GM18861 (cell line): Measurements from ENCODE around the gene GPATCH2.
A peak's percentile ranks its signal among the peaks of the same experiment; 100 is the strongest.

Source experiments
- ATAC-seq: cut with Tn5 transposase; IDR thresholded peaks from one replicate; pipeline ENCODE4 v1.9.1; 2021; ENCODE audit not compliant: unreplicated experiment

Gene GPATCH2

DNA sequence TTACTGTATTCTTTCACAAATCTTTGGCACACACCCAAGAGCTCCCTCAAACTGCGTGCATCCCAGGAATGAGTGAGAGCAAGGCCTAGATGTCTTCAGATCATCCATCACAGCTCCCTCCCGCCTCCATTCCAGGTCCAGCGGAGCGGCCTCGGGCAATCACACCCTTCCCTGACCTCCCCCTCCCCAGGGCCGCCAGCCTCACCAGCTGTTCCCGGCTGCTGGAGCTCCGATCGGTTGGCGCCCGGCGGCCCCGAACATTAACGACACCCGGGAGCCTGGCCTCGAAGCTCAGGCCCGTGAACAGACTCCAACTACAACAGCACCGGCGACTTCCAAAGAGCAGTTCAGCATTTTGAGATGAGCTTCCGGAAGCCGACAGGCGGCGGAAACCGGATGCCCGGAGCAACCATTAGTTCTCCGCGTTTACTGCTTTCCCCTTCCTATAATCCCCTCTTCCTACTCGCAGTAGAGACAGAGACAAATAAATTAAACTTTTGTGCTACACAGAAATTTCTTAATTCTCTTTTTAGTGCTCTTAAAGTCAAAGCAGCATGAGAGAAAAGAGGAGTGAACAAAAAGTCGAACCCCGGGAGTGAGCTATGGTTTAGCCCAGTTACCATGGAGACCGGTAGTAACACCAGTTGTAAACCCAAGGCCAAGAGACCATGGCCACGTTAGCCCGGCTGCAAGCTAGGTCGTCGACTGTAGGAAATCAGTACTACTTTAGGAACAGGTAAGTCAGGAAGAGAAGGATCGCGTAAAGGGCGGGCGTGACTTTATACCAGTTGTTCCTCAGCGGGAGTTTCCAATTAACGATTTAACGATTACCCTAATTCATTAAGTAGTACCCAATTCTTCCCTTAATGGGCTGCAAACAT, at the start of gene GPATCH2, which contains the start of gene SPATA17:
TSS of gene GPATCH2 (minus strand) at position 380 of the 881 bp plus-strand sequence. CDS start at position 261, 119 bp downstream.
TSS of gene SPATA17 (plus strand) at position 634 of the 881 bp plus-strand sequence. CDS start at position 669, 35 bp downstream.
- ATAC-seq, result peak; percentile 94

DNA sequence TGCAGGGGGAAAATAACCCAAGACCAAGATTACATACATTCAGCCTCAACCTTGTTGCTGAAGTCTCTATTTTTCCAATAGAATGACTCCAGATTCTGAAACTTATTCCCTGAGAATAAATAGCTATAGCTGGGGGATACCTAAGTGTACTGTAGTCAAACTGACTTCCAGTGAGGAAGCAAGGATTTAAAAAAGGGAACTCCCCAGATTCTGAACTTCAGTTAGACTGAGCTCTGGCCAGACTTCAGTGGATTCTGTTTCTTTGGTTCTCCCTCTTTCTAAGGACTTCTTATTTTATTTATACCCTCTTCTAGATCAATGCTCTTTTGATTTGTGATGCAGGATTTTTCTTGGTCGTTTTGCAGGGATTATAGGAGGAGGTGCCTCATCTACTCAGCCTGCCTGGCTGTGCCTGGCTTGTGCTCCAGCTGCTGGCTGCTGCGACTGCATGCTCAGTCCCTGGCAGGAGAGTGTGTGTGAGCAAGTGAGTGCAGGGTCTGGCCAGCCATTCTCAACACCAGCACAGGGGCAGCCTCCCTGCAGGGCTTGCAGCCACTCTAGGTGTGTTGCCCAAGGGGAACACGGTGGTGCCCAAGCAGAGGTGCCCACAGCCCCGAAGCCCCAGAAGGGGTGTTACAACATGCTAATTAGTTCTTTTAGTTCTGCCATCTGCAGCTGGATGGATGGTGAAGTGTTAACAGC, 43.3 kb upstream of the GPATCH2 start:
- no peak for ATAC-seq

- ATAC-seq, result no peak
These were observed 42.5 kb upstream of the GPATCH2 start for GRCh38 chr1:217673387-217673786.

- ATAC-seq, result no peak
These were observed 37.6 kb upstream of the GPATCH2 start for GRCh38 chr1:217668351-217668940.

GRCh38 chr1:217661407-217661806, 30.5 kb upstream of the GPATCH2 start:
- ATAC-seq, result no peak

DNA sequence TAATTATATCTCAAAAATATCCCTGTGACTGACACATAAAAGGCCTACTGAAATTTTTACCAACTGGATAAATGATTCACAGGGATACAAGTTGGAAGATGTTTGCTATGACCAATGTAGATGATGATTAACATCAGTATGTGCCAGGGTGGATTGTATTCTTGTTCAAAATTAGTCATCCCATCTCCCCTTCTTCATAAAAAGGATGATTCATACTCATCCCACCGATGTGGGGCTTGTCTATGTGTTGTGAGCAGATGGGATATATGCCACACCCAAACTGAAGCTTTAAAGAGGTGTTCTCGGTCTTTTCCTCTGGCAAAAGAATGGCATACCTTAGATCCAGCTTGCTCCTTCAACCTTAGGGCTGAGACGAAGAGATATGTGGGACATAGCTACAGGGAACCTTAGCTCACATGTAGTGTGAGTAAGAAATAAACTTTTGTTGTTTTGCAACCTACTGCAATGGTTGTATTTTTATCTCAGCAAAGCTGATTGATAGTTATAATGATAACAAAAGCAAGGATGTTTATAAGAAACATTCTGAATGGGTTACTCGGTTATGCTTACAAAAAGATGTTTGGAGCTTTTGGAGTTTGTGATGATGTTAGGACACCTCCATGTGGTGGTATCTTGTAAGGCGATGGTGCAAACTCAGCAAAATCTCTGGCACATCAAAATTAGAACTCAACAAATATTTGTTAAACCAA, 29.6 kb upstream of the GPATCH2 start:
- ATAC-seq, result peak; percentile 73

DNA sequence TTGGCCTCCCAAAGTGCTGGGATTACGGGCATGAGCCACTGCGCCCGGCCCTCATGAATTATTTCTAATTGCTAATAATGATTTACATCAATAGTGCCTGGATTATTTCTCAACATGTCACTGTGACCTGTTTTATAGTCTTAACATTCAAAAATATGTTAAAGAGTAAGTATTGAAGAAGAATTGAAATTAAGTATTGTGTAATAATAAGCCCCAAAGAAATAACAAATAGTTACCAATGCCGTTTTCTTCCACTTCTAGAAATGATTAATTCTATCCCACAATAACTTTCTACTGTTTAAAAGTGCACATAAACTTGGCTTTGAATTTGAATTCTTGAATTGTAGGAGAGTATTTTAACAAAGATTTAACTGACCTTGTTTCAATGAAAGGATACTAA, 19.8 kb upstream of the GPATCH2 start:
- no peak for ATAC-seq

DNA sequence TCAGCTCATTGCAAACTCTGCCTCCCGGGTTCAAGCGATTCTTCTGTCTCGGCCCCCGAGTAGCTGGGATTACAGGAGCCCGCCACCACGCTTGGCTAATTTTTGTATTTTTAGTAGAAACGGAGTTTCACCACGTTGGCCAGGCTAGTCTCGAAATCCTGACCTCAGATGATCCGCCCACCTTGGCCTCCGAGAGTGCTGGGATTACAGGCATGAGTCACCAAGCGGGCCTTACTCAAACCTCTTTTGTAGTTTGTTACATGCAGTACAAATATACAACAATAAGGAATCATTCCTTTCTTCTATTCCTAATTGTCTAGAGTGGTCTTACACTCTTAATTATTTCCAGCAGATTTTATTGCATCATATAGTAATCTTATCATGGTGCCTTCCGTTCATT, 16.9 kb upstream of the GPATCH2 start:
- ATAC-seq, result no peak

GRCh38 chr1:217642455-217642854, 11.6 kb upstream of the GPATCH2 start:
- no peak for ATAC-seq

DNA sequence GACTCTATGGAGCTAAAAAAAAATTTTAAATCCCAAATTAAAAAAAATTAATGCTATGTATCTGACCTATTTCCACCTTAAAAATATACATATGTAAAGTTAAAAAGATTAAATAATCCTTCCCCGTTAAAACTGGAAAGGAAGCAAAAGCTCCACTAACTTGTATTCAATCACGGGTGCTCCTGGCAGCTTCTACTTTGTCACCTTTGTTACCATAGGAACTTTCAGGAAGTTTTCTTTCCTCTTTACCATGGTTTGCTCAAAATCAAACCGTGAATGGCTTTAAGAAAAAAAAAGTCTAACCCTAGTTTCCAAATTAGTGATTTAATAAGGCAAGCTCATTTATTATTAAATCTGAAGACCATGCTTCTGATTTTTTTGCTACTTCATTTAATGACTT, 3.5 kb downstream of the GPATCH2 start:
- no peak for ATAC-seq

DNA sequence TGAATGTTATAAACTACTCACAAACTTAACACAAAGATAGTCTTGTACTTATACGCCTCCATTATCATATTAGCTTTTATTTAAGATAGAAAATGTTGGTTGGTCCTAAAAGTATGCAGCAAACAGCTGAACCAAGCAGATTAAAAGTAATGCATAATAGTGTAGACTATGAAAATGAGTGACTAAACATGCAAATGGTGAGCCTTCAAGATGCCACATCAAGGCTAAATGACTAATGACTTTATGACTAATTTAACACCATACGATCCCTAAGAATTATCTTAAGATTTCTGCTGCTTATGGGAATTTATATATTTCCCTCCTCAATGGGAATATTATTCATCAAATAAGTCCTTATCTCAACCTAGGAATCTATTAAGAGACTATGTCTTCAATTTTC, 4.6 kb downstream of the GPATCH2 start:
- no peak for ATAC-seq

GRCh38 chr1:217622042-217622441, 8.8 kb downstream of the GPATCH2 start:
- ATAC-seq, result peak; percentile 29

DNA sequence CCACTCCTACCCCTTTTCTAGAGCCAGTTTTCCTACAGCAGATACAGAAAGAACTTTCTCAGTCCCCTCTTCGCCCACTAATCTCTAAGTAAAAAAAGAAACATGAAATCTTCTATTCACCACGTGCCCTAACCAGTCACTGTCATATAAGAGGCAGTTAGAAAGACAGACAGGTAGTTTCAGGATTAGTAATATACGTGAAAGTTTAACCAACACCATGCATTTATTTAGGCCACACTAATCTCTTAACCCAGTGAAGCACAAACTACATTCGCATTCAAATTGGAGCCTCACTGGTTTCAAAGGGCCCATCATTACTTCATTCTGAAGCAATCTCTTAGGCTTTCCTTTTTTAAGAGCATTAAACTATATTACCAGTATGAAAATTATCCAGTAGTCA, 10.1 kb downstream of the GPATCH2 start:
- peak; percentile 100 for ATAC-seq

- ATAC-seq, result no peak
These were observed 13.8 kb downstream of the GPATCH2 start for GRCh38 chr1:217617126-217617525.

DNA sequence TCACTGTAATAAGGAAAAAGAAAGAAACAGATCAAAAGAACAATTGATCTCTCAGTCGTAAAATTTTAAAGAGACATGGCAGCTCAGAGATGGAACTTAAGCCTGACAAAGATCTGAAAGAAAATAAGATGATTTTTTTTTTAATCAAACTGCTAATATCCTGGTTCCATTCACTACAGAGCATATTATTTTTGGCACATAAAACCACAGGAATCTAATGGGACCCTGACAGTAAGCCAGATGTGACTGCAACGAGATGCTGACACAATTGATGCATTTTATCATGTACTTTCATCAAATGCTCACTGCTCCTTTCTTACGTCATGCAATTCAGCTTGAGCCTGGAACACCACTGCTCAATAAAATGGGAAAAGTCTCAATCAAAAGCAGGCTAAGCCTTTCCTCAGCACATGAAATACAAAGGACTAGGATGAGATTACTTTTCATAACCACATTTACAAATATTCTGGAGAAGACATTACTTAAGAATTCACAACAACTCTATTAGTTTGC, 16.6 kb downstream of the GPATCH2 start:
- ATAC-seq, result no peak

DNA sequence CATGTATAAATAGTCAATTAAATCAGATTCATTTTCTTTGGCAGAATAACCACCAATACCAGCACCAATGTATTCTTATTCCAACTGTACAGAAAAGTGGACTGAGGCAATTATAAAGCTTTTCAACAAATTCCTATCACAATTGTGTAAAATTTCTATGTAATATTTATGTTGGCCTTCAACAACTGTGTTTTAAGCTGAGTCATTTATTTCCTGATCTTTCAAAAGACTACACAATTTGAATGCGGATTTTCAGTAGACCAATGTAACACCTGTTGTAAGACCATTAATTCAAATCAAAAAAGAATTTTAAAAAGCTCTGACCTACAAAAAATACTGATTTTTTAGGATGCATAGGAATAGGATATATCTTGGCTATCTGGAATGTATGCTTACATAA, 25.5 kb downstream of the GPATCH2 start:
- no peak for ATAC-seq

- ATAC-seq, result no peak
These were observed 28.5 kb downstream of the GPATCH2 start for GRCh38 chr1:217602380-217602779.

DNA sequence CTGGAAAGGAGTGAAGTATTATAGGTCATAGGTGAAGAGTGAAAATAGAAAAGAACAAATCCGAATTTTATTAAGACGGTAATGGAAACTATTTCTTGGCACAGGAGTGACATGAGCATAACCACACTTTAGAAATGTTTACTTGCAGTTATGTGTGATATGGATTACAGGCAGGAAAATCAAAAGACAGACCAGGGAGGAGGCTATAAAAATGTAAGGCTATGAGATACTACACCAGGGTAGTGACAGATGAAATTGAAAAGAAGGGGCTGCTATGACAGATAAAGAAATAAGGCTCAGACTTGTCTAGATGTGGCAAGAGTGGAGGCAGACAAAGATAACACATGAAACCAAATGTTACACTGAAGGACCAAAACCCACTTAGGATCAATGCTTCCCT, 31.7 kb downstream of the GPATCH2 start:
- no peak for ATAC-seq

GRCh38 chr1:217590598-217590997, 40.3 kb downstream of the GPATCH2 start:
- ATAC-seq, result no peak

DNA sequence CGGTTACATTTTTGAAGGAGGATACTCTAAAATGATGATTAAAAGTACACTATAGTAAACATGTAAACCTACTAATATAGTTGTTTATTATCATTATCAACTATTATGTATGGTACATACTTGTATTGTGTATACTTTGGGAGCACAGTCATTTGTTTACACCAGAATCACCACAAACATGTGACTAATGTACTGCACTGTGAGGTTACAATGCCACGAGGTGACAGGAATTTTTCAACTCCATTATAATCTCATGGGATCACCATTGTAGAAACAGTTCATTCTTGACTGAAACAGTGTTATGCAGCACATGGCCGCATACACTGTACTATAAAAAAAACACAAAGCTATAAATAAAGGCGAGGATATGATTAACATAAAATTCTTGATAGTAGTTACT, 44.3 kb downstream of the GPATCH2 start:
- ATAC-seq, result no peak

- no peak for ATAC-seq
These were observed 45.3 kb downstream of the GPATCH2 start for GRCh38 chr1:217585577-217585976.
